NCI-H345 treated with DMSO at 0.1 percent for 48 hours (cell line): ENCODE data around the gene CAMK1G.

Experiments used
- DNase-seq: peaks from one replicate; lab custom pipeline; 2025; ENCODE audit not compliant: unreplicated experiment; lab: John Stamatoyannopoulos, UW

CAMK1G gene

DNA sequence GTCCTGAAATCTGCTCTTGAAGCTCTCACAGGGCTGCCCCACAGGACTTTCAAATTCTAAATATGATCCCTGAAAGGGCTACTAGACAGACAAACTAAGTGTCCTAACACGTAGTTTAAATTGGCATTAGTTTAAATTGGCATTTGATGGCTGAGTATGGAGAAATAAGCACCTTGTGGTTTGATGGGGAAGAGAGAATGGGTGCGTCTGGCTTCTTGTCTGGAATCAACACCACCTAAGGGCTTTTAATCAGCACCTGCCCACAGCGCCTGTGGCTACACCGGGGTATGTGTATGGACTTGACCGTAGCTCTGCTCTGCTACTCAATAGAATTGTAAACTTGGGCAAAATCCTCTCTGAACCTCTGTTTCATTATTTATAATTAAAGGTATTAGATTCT lies 74.4 kb downstream of the CAMK1G start:
- no peak for DNase-seq

GRCh38 chr1:209659909-209660308 lies 76.4 kb downstream of the CAMK1G start:
- no peak for DNase-seq

DNA sequence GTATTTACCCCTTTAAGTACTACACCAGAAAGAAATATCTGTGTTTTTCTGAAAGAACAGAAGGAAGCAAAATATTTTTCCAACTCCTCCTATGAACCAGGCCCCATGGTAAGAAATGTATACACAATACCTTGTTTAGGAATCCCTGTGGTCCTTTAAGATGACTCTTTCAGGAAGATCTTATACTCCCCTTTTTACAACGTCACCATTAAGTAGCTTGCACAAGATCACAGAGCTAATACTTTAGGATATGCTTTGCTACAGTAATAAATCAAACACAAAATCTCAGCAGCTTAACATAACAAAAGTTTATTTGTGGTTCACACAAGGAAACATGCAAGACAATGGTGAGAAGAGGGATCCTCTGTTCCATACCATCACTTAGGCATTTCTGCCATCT lies 77.6 kb downstream of the CAMK1G start:
- no peak for DNase-seq

DNA sequence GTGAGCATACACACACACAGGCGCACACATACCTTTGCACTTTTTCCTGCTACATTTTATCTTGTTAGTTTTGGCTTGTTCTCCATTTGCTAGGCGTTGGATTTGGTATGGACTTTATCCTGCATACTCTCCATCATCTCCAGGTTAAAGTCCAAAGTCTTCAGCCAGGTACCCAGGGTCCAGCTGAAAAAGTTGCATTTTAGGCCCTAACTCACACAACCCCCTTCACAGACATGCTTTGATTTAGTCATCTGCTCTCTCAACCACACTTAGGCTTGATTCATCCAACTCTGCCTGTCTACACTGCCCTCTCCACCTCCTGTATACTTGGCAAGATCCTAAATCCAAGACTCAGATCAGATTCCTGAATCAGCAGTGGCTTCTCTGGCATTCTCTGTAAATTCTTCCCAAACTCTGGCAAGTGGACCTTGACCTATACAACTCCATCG lies 79.4 kb downstream of the CAMK1G start:
- DNase-seq, result no peak
